ENCODE data around the gene CCDC167. TPM values are rescaled to one million over a fixed set of nuclear protein-coding genes. Genes with fewer than 3 reads are reported as not detected.

Gene CCDC167
- total RNA-seq, 1 experiment from 2014 or later = 35.7 TPM

GRCh38 chr6:37489697-37490336, 9.9 kb downstream of the CCDC167 start:
- DNase-seq (ENCODE audit: low spot score) = no peak

- DNase-seq (ENCODE audit: low spot score) = no peak
Observed at GRCh38 chr6:37488476-37488875, 11.2 kb downstream of the CCDC167 start.

DNA sequence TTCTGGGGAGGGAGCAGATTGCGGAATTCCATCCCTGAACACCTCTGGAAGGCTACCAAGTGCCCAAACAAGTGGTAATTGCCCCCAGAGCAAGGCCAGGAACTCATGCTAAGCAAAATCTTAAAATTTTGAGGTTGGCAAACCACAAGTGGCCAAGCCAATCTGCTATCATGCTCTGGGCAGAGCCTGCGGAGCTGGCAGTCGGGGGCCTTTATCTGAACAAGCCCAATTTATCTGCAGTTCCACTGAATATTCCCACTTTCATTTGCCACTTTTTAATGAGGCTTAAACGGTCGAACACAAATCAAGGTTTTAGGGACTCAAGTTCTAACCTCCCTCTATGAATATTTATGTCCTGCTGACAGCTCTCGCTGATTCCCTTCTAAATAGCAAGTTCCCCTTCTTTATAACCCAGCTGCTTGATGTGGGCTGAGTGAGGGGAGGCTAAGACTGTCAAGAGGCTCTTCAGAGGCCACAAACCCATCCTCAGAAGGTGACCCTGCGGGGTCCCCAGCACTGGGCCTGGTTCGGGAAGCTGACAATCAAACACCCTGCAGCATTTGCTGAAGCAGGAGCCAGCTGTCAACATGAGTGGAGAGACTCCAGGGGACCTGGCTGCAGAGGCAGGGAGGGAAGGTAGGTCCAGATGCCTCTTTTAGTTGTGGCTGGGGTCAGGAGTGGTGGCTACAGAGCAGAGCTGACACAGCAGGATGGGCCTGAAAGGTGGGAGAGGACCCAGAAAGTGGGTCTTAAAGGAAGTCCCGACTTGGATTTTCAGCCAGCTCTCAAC, 11.9 kb downstream of the CCDC167 start:
- DNase-seq (ENCODE audit: low spot score) = no peak

- DNase-seq (ENCODE audit: low spot score) = no peak
Observed at GRCh38 chr6:37486121-37486839, 13.4 kb downstream of the CCDC167 start.

DNA sequence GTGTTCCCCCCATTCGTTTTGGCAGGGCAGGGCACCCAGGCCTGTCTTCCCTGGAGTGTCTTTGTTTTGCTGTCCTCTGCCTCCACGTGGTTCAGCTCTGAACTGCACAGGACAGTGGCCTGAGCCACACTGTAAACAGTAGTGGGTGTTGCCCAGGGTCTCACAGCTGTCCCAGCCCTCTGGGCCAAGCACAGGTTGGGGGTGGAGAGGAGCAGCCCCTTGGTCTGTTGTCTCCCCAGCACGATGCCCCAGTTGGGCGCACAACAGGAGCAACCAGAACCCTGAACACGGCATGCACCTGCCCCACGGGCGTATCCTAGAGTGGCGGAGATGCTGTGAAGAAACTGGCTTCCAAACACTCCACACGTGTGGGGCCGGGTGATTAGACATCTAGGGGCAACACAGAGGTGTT, 14.4 kb downstream of the CCDC167 start:
- no peak for DNase-seq (ENCODE audit: low spot score)

DNA sequence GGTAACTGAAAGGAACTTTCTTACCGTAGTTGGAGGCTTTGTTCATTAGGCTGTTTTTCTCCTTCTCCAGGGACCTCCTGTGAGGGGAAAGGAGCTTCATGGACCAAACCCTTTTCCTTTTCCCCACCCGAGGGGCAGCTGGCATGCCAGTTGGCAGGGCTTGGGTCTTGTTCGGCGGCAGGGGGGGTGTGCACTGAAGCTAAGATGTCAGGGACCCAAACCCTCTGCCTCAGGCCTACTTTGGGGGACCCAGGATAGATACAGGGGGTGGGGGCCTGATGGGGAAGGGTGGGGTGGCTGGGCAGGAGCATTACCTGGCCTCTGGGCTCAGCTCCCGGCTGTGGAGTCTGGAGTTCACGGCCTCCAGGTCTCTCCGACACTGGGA, 14.9 kb downstream of the CCDC167 start:
- DNase-seq (ENCODE audit: low spot score) = no peak

DNA sequence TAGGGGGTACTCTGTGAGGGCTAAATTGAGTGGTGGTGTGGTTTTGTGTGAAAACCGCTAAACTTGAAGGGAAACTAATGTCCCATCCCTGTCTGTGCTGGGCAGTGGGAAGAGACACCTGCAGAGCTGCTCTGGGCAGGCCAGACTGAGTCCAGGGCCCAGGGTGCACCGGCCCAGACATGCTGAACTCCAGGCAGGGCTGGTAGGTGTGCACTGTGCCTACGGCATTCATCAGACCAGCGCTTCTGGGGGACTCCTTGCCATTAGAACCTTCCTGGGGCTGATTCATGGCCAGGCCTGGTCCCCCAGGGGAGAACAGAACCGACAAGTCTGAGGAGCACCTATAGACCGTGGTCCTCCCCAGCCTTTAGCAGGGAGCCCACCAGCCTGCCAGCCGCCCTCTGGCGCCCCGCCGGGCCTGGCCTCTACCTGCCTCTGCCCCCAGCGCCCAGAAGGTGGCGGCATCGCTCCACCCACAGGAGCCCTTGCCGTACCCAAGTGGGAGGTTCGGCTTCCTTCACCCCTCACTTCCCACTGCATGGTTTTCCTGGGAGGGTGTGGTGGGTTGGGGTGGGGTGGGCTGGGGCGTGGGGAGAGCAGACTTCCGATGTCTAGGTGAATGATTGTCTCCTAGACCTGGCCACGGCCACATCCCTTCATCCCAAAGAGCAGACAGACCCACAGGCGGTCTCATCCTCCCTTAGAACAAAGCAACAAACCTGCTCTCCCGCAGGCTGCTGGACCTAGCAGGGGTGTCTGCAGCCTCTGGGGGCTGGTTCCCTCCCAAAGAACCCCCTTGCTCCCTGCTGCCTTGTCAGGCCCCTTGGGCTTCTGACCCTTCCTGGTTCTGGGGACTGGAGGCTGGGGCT, 15.5 kb downstream of the CCDC167 start:
- peak; percentile 61 for DNase-seq (ENCODE audit: low spot score)

- no peak for DNase-seq (ENCODE audit: low spot score)
Observed at GRCh38 chr6:37483252-37483901, 16.3 kb downstream of the CCDC167 start.

DNA sequence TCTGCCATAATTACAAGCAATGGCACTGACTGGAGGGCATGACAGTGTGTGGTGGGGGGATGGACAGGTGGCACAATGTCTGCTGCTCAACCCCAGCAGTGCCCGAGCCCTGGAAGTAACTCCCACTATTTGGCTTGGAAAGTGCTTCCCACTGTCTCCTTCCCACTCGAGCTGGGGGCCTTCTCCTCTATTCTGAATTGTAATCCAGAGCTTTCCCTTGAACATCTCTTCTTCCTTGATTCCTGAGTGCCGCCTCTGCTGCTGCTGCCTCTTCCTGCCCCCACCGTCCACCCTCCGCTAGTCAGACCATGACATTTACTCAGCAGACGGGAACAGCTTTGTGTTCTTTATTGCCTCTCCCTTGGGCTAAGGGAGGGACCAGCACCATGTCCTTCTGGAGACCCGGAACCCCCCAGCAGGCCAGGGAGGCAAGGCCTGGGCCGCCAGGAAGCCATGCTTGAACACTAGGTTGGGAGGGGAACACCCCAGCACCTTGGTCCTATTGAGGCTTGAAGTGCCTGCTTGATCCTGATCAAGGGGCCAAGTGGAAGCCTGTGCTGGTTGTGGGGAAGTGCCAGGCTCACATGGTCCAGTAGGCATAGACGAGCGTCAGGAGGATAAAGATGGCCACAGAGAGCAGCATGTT, 17.0 kb downstream of the CCDC167 start:
- no peak for DNase-seq (ENCODE audit: low spot score)

GRCh38 chr6:37481711-37482605, 17.7 kb downstream of the CCDC167 start:
- no peak for DNase-seq (ENCODE audit: low spot score)

DNA sequence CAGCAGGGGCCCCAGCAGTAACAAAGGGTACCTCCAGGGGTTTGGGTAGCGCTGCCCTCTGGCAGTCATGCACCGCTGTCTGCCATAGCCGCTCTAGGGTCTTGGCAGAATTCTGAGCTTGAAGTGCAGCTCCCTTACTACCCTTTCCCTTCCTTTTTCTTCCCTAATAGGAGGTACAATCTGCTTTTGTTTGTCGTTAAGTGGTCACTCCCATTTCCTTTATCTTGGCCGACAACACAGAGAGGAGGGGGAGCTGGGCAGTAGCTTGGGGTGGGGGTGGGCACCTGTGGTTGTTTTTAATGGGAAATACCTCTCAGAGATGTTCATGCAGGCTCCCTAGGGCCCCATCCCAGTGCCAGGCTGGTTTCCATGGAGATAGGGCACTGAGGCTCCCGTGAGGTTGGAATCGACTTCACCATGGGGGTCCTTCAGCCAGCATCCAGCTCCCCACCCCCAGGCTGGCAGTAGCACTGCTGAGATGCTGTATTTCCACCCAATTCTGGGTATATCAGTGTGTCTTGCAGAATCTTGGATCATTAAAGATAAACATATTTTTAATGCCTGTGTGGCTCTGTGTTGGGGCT, 18.6 kb downstream of the CCDC167 start:
- DNase-seq (ENCODE audit: low spot score) = no peak

- no peak for DNase-seq (ENCODE audit: low spot score)
Observed at GRCh38 chr6:37480118-37480736, 19.5 kb downstream of the CCDC167 start.

DNA sequence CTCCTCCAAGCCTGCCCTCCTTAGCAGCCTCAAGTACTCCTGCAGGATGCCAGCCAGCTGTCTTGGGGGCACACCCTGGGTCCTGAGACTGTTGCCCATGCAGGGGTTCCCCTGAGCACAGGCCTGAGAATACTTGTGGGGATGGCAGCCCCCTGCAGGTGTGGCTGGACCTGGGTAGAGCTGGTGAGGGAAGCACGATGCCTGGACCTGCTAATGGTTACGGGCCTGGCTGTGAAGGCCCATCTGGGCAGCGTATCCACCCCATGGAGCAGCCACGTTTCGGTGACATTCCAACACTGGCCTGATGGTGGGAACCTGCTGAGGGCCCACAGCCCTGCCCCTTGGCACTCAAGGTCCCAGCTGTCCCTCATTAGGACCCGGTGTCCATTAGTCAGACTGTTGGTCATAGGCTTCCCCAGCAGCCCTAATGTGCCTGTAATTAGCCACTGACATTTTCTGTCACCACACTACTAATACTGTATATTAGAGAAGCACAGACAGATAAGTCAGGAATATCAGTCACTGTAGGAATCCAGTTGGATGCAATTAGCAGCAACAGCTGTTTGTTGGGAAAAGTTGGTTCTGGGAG, 20.3 kb downstream of the CCDC167 start:
- DNase-seq (ENCODE audit: low spot score) = no peak

DNA sequence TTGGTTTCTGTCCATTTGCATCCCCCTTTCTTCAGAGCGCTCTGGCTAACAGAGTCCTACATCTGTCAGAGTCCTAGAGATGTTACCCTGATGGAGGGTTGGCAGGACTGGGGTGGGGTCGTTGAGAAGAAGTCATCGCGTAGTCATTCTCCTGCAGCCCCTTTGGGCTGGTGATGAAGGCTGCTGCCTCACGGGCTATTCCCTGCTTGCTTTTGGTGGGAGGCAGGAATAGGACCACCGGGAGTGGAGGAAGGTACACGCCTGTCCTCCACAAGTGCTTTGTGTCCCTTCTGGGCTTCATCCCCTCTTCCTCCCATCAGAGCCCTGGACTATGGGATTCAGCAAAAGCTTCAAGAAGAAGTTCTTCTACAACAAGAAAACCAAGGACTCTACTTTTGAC, 20.9 kb downstream of the CCDC167 start:
- no peak for DNase-seq (ENCODE audit: low spot score)

- DNase-seq (ENCODE audit: low spot score) = no peak
Observed at GRCh38 chr6:37477656-37478435, 21.8 kb downstream of the CCDC167 start.

DNA sequence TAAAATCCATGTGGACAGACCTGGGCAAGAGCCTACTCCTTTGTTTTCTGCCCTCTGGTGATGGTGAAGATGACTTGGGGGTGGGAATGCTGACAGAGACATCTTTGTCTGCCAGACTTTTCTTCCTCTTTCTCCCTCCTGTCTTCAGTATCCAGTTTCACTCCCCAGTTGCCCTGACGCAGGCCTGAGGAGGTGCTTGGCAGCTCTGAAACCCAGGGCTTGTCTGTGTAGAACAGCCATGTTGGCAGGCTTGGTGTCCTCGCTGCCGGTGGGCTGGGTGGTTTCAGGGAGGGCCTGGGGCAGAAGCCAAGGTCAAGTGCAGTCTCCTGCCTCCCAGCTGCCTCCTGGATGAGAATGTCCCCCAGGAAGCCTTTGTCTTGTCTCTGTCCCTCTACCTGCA, 22.5 kb downstream of the CCDC167 start:
- no peak for DNase-seq (ENCODE audit: low spot score)

- no peak for DNase-seq (ENCODE audit: low spot score)
Observed at GRCh38 chr6:37474316-37474715, 25.4 kb downstream of the CCDC167 start.

Data from HT-29 (cell line).